ENCODE data around the gene ITGA2B.
"Not testable (repeated sequence)": the region's sequence is repeated elsewhere in the genome, so short reads cannot be mapped to it uniquely, and the experiment has no call there.

The ITGA2B gene

GRCh38 chr17:44329516-44329915 is 59.9 kb downstream of the ITGA2B start:
- DNase-seq: not testable (repeated sequence)

- DNase-seq: no peak
Measured at GRCh38 chr17:44327715-44328449, 61.6 kb downstream of the ITGA2B start.

- DNase-seq: peak; percentile 96
Measured at GRCh38 chr17:44326861-44327444, 62.5 kb downstream of the ITGA2B start.

GRCh38 chr17:44324571-44325275 is 64.7 kb downstream of the ITGA2B start, which contains the start of gene SLC25A39:
TSS of gene SLC25A39 (minus strand) at chr17:44324823. CDS start at chr17:44323562, 1,261 bp downstream.
- DNase-seq: peak; percentile 97

GRCh38 chr17:44324092-44324570 is 65.3 kb downstream of the ITGA2B start:
- no peak for DNase-seq

- DNase-seq: peak; percentile 25
Measured at GRCh38 chr17:44323359-44324091, 65.9 kb downstream of the ITGA2B start.

GRCh38 chr17:44322236-44322895 is 67.1 kb downstream of the ITGA2B start:
- DNase-seq: no peak

Measured in activated CD4-positive, alpha-beta T cell treated with anti-CD3 and anti-CD28 coated beads, Interleukin-10, Interleukin-2, amounts not matched to agents 100 ng/mL and 50 ng/mL, durations not matched to agents 16 hours and 8 hours (primary cell).